Dedifferentiated amniotic fluid mesenchymal stem cell (primary cell): ENCODE results near the gene PFN3.
"Not testable (repeated sequence)": the region's sequence is repeated elsewhere in the genome, so short reads cannot be mapped to it uniquely, and the experiment has no call there.

Source experiments
- DNase-seq: peaks from one replicate; pipeline ENCODE4 v3.0.0-alpha.2; 2016; ENCODE audit errors: extremely low spot score

The PFN3 gene

DNA sequence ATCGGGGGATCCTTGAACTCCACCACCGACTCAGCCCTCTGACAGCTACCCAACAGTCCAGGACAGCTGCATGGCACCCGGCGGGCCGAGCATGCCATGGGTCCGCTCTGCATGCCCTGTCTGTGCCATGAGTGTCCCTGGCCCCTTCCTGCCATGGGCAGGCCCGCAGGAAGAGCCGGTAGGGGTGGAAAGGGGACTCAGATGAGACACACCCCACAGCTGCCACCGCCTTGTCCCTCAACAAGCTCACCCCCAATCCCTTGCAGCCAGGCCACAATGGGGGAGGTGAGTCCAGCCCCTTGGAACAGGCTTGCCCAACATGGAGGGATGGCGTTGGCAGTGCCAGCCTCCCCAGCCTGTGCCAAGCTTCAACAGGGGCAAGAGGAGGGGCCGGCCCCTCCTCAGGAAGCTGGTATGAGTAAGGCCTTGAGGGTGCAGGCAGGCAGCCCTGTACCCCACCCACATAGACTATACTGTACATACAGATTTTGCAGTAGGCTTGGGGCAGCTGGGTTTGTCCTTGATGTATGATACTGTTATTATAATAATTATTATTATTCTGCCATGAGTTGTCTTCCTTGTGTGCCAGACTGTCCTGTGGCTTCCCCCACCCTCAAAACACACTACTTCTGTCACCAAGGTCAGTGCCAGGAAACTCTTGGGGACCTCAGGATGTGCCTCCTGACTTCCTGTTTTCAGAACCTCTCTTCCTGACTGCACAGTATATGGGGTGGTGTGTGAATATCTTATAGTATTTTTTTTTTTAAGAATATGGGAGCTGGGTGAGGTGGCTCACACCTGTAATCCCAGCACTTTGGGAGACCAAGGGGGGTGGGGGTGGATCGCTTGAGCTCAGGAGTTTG, 28.2 kb downstream of the PFN3 start:
- DNase-seq, result no peak

DNA sequence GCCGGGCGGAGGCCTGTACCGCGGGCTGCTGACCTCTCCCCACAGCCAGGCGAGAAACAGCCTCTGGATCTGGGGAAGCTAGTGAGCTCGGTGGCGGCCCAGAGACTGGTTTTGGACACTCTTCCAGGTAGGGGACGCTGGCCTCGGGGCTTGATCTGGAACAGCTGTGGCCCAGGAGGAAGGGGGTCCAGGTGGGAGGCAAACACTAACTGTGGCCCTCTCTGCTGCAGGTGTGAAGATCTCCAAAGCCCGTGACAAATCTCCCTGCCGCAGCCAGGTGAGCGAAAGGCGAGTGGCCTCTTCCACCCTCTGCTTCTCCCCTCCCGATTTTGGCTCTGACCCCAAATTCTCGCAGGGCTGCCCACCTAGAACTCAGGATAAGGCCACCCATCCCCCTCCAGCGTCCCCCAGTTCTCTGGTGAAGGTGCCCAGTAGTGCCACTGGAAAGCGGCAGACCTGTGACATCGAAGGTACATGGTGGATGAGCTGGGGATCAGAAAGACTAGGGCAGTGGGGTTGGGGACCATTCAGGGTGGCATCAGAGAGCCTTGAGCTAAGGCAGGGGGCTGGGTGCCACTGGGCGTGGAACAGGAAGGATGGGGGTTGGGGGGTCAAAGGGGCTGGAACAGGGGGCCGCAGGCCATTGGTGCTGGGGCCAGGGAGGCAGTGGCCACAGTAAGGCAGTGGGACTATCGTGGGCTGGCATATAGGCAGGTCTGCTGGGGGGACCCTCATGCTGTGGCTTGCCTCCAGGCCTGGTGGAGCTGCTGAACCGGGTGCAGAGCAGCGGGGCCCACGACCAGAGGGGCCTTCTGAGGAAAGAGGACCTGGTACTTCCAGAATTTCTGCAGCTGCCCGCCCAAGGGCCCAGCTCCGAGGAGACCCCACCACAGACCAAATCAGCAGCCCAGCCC, 29.1 kb downstream of the PFN3 start:
- no peak for DNase-seq

DNA sequence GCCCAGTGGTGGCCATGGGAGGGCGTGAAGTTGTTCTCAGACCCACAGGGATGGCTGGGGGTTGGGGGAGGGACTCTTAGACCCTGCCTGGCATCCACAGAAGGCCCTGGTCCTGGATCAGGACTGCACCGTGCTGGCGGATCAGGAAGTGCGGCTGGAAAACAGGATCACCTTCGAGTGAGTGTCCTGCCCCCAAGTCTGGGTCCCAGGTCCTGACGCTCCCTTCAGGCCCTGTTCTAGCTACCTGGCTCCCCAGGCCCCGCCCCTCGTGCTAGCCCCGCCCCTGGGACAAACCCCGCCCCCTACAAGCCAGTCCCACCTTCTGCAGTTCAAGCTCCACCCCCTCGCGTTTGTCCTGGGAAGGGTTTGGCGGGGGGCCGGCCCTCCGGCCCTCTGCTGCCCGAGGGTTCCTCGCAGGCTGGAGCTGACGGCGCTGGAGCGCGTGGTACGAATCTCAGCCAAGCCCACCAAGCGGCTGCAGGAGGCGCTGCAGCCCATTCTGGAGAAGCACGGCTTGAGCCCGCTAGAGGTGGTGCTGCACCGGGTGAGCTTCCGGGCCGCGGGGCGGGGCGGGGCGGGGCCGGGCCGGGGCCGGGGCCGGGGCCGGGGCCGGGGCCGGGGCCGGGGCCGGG, 29.9 kb downstream of the PFN3 start:
- peak; percentile 47 for DNase-seq

DNA sequence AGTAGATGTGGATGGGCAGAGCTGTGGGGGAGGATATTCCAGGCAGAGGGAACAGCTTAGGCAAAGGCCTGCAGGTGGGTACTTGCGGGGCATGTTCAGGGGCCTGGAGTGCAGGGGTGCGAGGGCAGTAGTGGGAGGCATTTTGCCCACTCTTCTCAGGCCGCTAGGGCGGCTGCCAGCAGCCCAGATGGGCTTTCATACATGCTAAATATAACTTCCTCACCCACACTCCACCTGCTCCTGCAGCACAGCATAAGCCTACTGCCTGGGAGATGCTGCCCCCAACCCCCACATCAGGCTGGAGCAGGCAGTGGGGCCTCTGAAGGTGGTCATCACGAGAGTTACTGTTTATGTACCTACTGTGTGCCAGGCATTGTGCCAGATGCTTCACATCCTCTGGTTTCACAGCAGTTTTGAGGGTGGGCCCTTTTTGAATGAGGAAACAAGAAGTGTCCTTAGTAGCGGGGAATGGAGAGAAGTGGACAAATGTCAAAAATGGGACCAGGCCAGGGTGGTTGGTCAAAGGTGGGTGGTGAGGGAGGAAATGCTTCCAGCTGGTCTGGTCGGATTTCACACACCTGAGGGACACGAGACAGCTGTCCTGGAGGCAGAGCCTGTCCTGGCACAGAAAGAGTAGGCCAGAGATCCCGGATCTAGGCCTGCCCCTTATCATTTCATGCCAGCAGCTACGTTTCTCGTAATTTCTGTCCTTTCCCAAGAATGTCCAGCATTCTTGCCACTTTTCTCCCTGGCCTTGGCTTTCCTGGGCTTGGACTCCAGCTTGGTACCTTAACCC, 30.6 kb downstream of the PFN3 start:
- DNase-seq, result no peak

DNA sequence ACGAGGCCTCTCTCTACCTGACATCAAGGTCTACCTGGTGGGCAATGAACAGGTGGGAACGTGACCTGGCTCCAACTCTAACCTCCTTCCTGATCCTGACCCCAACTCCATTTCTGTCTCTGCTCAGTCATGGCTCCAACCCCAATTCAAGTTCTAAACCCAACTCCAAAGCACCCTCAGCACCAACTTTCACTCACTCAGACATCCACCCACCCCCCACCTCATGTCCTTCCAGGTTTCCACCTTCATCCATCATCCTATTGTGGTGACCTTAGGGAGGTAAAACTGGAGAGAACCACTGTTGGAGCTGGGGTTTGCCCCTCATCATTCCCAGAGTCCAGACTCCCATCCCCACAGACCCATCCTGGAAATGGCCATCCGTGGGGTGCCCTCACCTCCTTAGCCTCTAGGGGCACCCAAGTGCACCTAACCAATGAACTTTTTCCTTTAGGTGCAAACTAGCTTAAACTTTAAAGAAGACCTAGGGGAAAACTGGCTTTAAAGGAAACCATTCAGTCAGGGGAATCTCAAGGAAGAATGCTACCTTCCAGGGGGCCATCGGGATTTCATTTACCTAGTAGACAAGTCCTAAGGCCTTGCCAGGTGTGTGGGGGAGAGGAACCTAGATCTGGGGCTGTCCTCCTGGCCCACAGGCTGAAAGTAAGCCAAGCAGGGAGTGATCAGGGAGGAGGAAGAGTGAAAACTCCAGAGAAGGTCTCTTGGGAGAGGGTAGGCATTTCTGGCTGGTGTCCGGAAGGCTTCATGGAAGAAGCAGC, 31.4 kb downstream of the PFN3 start:
- DNase-seq, result no peak

DNA sequence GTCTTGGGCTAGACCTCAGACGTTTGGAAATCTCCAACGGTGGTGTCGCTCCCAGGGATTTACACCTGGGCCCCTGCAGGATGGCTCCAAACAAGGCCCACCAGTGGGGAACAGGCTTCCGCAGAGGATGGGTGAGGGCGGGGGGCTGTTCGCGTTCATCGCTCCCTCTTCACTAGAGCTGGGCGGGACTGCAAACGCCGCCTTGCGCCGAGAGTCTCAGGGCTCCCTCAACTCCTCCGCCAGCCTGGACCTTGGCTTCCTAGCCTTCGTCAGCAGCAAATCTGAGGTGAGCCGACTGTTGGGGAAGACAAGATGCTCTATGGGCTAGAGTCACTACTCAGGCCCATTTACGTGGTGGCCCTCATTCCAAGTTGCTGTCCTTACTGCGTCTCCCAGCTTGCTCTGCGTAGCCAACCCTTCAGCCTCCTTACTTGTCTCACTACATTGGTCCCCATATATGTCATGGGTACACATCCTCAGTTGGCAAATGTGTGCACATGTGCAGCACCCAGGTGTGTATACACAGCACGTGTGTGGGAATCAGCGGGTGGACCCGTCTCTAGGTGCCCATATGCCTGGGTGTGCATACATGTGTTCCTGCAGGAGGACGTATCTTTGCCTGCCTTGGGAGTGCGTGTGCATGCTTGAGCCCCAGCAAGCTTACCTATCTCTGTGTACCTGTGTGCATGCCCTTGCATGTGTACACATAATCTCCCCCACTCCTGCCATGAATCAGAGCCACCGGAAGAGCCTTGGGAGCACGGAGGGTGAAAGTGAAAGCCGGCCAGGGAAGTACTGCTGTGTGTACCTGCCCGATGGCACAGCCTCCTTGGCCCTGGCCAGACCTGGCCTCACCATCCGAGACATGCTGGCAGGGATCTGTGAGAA, 32.2 kb downstream of the PFN3 start:
- DNase-seq, result no peak

DNA sequence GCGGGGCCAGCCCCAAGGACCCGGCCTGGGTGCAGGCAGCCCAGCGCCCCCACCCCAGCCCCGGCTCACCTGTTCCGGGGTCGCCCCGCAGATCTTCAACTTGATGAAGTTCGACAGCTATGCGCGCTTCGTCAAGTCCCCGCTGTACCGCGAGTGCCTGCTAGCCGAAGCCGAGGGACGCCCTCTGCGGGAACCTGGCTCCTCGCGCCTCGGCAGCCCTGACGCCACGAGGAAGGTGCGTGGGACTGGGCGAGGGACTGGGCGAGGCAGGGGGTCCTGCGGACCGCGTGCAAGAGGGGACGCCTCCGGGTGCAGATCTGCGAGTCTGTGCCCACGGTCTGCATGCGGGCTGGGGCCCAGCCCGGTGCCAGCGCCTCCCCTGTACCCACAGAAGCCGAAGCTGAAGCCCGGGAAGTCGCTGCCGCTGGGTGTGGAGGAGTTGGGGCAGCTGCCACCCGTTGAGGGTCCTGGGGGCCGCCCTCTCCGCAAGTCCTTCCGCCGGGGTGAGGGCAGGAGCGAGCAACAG, 33.1 kb downstream of the PFN3 start:
- no peak for DNase-seq

DNA sequence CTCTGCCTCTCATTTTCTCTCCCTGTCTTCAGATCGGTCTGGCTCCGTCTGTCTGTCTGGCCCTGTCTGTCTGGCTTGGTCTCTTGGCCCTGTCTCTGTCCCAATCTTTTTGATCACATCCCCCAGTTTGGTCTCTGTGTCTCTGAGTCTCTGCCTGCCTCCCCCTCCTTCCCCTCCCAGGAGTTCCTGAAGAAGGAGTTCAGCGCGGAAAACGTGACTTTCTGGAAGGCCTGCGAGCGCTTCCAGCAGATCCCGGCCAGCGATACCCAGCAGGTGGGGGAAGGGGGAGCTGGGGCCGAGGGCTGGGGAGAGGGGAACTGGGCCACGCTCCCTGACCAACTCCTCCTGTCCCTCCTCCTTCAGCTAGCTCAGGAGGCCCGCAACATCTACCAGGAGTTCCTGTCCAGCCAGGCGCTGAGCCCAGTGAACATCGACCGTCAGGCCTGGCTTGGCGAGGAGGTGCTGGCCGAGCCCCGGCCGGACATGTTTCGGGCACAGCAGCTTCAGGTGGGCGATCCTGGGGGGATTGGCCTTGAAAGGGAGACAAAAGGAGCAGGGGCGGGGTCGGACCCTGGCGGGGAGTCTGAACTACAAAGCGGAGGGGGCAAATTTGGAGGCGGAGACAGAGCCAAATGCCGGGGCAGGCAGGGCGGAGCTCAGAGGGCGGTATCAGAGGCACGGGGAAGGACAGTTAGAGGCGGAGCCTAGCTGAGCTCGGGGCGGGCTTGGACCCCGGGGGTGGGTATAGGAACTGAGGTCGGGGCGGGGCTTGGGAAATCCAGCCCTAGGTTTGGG, 33.7 kb downstream of the PFN3 start:
- DNase-seq, result no peak

DNA sequence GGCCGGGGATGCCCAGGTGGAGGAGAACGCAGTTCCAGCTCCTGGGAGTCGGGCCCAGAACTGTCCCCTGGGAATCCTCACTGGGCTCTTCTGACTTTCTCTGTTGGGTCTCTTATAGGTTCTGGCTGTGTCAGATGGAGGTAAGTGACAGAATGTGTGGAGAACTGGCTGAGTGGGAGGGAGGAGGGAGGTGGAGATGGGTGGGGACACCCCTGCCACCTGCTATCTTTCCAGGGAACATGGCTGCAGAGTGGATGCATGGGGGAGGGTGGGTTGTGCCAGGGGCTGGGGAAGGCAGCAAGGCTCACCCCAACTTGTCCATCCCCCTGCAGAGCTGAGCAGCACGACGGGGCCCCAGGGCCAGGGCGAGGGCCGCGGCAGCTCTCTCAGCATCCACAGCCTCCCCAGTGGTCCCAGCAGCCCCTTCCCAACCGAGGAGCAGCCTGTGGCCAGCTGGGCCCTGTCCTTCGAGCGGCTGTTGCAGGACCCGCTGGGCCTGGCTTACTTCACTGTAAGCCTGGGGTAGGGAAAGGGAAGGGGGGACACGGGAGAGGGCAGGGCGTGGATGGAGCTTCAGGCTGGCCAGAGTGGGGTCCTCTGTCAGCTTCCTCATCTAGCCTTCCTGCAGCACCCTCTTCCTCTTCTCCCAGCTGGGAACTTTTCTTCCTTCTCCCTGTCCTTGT, 34.5 kb downstream of the PFN3 start:
- no peak for DNase-seq

DNA sequence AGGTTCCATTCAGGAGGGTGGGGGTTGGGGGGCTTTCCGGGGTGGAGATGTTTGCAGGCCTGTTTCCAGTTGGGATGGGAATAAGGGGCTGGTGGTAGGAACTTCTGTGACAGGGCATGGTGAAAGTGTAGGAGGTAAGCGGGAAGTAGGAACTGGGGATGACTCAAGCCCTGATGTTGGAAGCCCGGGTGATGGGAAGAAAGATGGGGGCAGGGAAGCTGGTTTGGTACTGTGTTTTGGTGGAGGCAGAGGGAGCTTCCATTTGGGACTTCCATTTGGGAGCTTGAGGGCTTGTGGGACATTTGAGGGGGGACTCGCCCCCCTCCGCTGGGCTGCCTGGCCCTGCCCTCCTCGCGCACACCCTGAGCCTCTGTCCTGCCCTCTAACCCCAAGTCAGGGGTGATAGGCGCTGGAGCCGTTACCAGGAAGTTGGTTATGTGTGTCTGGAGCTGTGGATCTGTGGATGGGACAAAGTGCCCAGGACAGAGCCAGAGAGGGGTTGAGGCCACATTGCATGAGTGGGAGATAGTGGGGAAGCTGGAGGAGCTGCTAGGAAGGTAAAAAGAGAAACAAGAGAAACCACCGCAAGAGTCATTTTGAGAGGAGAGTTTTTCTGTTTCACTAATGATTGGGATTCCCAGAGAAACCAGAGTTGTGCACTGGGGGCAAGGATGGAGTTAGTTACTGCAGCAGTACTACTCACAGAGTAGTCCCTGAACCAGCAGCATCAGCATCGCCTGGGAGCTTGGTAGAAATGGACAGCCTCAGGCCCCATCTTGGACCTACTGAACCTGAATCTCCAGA, 36.1 kb downstream of the PFN3 start:
- no peak for DNase-seq

DNA sequence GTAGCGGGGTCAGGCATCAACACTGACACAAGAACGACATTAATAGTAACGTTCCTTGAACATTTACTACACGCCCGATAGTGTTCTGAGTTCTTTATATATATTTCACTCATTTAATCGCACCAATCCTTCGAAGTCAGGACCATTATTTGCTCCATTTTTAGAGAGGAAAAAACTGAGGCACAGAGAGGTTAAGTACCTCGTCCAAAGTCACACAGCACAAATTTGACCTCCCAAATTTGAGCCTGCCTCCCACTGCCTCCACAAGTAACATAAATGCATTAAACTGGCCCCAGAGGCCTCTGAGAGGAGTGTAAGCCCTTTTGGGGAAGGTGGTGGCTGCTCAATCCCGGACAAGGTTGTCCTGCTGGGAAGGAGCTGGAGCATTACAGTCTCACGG, 36.9 kb downstream of the PFN3 start:
- DNase-seq, result no peak

DNA sequence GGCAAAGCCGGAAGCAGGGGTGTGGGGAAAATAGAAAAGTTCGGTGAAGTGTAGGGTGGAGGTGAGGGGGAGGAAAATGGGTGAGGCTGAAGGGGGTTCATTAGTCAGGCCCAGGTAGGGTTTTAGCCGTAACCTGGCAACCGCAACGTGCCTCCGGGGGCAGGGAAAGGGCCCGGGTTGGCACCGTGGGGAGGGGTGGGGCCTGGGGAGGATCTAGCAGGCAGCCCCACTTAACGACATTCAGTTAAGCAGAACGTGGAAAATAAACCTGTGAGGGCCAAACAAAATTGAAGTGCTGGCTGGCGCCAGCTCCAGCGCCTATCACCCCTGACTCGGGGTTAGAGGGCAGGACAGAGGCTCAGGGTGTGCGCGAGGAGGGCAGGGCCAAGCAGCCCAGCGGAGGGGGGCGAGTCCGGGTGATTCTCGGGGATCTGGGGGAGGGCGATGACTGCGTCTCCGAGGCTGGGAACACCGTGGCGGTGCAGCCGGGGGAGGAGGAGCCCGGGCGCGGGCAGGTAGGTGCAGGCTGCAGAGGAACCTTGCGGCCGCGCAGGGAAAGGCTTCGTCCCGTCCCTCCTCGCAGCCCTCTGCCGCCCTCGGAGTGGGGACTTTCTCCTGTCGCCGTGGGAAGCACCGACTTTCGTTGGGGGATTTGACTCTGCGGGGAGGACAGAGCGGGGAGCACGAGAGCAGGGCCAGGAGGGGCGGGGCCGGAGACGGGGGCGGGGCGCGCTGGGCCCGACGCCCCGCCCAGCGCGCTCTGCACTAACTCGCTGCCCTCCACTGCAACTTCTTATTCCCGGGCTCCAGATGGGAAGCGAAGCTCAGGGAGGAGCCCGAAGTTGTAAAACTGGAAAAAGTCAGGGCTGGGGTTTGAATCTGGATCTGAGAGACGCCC, 37.6 kb downstream of the PFN3 start:
- DNase-seq, result no peak

DNA sequence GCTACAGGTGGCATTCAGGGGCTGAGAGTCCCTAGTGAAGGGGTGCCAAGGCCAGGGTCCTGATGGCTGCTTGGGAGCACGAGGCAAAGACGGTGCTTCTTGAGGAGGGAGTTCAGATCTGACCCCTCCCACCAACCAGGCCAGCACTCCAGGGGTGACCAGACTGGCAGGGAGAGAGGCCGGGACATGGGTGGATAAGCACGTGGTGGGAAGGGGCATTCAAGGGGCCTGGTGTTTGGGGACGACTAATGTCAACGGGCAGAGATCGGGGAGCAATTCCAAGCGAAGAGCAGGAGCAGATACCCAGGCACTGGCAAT, 38.2 kb downstream of the PFN3 start:
- no peak for DNase-seq

DNA sequence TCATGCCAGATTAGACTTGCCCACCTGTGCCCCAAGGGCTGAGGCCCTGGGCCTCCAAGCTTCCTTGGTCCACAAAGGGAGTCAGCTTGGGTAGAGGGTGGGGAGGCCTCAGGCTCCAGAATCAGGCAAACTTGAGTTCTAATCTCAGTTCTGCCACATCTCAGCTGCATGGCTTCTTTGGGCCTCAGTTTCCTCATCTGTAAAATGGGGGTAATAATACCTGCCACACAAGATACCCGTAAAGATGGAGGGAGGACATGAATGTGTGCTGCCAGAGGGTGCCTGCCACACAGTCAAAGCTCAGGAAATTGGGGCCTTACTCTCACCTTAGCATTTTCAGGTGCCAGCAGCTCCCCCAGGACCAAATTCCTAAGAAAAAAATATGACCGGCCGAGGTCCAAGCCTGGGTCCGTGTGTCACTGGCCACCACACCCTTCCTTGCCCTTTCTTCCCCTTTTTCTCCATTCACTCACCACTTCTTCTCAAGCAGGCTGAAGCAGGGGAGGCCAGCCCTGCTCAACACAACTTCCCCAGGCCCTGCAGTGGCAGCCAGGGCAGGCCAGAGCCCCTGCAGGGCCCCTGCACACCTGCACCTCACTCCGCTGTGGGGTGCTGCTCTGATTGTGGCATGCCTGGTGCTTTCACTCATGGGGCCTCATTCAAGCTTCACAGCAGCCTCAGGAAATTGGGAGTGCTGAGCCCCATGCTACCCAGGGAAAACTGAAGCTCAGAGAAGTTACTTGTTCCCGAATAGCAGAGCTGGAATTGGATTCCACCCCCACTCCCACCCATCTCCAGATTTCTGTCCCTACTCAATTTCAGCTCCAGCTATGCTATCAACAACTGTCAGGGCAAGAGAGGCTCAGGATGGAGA, 38.8 kb downstream of the PFN3 start:
- DNase-seq, result no peak

DNA sequence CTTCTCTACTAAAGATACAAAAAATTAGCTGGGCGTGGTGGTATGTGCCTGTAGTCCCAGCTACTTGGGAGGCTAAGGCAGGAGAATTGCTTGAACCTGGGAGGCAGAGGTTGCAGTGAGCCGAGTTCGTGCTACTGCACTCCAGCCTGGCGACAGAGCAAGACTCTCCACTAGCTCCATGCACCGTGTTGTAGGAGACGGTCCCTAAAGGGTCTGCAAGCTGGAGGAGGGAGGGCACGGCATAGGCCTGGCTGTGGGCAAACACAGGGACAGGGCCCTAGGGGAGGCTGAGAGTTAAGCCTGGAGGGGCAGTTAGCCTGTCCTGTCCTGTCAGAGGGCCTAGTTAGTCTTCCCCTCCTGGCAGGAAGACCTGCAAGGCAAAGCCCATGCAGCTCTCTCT, 39.7 kb downstream of the PFN3 start:
- DNase-seq, result not testable (repeated sequence)
